ENCODE data around the gene ADCY10. TPM values are rescaled to one million over a fixed set of nuclear protein-coding genes. Genes with fewer than 3 reads are reported as not detected.

Gene ADCY10
- total RNA-seq, 6 donors from 2014 or later = 0.11 to 0.49 (median 0.18) TPM; not detected in 2

DNA sequence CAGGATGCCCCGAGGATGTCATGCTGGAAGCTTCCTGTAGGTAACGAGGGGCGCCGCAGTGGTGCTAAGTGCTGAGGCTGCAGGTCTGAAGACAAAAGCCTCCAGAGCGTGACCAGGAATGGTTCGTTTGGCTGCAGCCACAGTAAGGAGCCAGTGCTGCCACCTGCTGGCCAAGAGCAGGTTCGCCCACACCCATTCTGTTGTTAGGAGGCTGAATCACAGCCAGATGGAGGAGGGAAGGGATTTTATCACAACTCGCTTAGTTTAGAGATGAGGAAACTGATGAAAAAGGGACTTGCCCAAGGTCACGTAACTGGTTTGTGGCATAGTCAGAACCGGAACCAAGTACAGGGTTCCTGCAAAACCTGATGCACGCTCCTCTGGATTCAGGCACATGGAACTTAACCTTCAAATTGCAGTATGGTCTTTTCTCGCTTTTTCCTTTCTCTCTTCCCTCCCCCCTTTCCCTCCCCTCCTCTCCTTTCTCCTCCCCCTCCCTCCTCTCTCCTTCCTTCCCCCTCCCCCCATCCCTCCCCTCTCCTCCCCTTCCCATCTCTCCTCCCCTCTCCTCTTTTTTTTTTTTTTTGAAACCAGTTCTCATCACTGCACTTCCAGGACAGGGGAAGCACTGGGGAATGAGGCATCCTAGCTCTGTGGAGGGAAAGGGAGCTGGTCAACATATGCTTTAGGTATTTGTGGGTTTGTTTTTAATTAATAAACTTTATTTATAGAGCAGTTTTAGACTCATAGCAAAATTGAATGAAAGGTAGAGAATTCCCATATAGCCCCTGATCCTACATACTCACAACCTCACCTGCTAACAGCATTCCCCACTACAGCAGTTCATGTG lies 110.4 kb downstream of the ADCY10 start:
- peak; percentile 97 for ATAC-seq (ENCODE audit: low FRiP score in 2 of 2)
- 7% methylated on average over 11 to 12 of the region's 12 CpGs for WGBS, 2 donors

DNA sequence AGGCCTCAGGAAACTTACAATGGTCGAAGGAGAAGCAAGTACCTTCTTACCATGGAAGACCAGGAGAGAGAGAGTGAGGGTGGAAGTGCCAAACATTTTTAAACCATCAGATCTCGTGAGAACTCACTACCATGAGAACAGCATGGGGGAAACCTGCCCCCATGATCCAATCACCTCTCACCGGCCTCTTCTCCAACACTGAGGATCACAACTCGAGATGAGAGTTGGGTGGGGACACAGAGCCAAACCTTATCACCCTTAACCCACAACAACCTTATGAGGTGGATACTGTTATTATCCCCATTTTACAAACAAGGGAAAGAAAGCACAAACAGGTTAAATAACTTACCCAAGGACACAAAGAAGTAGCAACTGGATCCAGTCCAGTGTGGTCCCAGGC lies 111.7 kb downstream of the ADCY10 start:
- WGBS, 2 donors = 86 to 92% methylated on average over 4 of the region's 4 CpGs
- Histone ChIP-seq H3K9me3 (no peaks in the 10 kb centered on the region), H3K27me3 (no peaks in the 10 kb centered on the region), H3K4me3 (no peak overlapping the region), H3K27ac (no peak overlapping the region), H3K4me1 (peaks cover 12 to 23% (median 20%) of the 10 kb centered on the region in 4 donors), H3K36me3 (no peaks in the 10 kb centered on the region)
- TF ChIP-seq POLR2A (IDR thresholded peaks at IDR 0.05) (no peak), POLR2AphosphoS5 (IDR thresholded peaks at IDR 0.05) (no peak), EP300 (IDR thresholded peaks at IDR 0.05) (no peak)
- TF ChIP-seq, protein P1, sequence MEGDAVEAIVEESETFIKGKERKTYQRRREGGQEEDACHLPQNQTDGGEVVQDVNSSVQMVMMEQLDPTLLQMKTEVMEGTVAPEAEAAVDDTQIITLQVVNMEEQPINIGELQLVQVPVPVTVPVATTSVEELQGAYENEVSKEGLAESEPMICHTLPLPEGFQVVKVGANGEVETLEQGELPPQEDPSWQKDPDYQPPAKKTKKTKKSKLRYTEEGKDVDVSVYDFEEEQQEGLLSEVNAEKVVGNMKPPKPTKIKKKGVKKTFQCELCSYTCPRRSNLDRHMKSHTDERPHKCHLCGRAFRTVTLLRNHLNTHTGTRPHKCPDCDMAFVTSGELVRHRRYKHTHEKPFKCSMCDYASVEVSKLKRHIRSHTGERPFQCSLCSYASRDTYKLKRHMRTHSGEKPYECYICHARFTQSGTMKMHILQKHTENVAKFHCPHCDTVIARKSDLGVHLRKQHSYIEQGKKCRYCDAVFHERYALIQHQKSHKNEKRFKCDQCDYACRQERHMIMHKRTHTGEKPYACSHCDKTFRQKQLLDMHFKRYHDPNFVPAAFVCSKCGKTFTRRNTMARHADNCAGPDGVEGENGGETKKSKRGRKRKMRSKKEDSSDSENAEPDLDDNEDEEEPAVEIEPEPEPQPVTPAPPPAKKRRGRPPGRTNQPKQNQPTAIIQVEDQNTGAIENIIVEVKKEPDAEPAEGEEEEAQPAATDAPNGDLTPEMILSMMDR (IDR thresholded peaks at IDR 0.05) = no peak
- ATAC-seq (ENCODE audit: low FRiP score in 2 of 2) (no peak), DNase-seq (no peak)

More for the DNA sequence above, 110.4 kb downstream of the ADCY10 start:
- Histone ChIP-seq H3K9me3 (no peaks in the 10 kb centered on the region), H3K27me3 (no peaks in the 10 kb centered on the region), H3K4me1 (peaks cover 7 to 19% (median 13%) of the 10 kb centered on the region in 4 donors), H3K36me3 (no peaks in the 10 kb centered on the region), H3K27ac (no peak overlapping the region), H3K4me3 (no peak overlapping the region)
- DNase-seq = peak; percentile 51 to 96
- TF ChIP-seq POLR2AphosphoS5 (IDR thresholded peaks at IDR 0.05) (peak; percentile 52 to 63), EP300 (IDR thresholded peaks at IDR 0.05) (no peak), POLR2A (IDR thresholded peaks at IDR 0.05) (no peak)
- TF ChIP-seq, protein P1 (IDR thresholded peaks at IDR 0.05) = peak; percentile 93 to 96 (median 94)

DNA sequence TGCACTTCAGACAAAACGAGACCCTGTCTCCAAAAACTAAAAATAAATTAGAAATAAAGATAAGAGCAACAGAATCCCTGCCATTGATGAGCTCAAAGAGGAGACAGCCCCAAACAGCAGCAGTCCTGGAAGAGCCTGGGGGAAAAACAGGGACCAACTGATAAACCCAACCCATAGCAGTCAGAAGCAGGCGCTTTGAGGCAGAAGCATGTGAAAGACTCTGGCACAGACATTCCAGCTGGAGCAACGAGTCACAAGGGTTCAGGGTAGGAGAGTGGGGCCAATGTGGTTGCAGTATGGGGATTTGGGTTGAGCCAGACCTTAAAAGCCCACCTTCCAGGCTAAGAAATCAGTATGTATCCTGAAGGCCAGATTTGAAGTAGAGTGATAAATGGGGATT lies 113.7 kb downstream of the ADCY10 start:
- Histone ChIP-seq H3K36me3 (no peaks in the 10 kb centered on the region), H3K4me3 (no peak overlapping the region), H3K9me3 (no peaks in the 10 kb centered on the region), H3K27ac (no peak overlapping the region), H3K4me1 (peaks cover 31 to 41% (median 34%) of the 10 kb centered on the region in 4 donors), H3K27me3 (no peaks in the 10 kb centered on the region)
- ATAC-seq (ENCODE audit: low FRiP score in 2 of 2) (no peak), DNase-seq (no peak)
- TF ChIP-seq POLR2AphosphoS5 (IDR thresholded peaks at IDR 0.05) (no peak), POLR2A (IDR thresholded peaks at IDR 0.05) (no peak), EP300 (IDR thresholded peaks at IDR 0.05) (no peak)
- TF ChIP-seq, protein P1 (IDR thresholded peaks at IDR 0.05) = no peak
- WGBS, 2 donors = 81 to 87% methylated on average over 3 of the region's 3 CpGs

DNA sequence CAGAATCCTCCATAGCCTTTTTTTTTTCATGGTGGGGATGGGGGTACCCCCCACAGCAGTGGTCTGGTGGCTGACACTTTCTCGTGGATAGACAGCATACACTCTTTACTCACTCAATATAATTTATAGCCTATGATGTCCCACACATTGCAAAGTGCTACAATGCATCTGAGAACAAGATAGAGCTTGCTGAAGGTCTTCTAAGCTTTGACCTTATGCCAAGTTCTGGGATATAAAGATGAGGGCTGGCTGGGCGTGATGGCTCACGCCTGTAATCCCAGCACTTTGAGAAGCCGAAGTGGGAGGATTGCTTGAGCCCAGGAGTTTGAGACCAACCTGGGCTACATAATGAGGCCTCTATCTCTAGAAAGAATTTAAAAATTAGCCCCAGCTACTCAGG lies 114.2 kb downstream of the ADCY10 start:
- no peaks in the 10 kb centered on the region for H3K36me3 ChIP-seq
- no peak for DNase-seq
- TF ChIP-seq, protein P1 (IDR thresholded peaks at IDR 0.05) = no peak
- TF ChIP-seq EP300 (IDR thresholded peaks at IDR 0.05) (no peak), POLR2AphosphoS5 (IDR thresholded peaks at IDR 0.05) (no peak), POLR2A (IDR thresholded peaks at IDR 0.05) (no peak)
- peaks cover 31 to 36% (median 32%) of the 10 kb centered on the region in 4 donors for H3K4me1 ChIP-seq
- no peak overlapping the region for H3K4me3 ChIP-seq
- no peaks in the 10 kb centered on the region for H3K27me3 ChIP-seq
- 43 to 81% methylated on average over 4 of the region's 4 CpGs for WGBS, 2 donors
- H3K9me3 ChIP-seq = no peaks in the 10 kb centered on the region
- H3K27ac ChIP-seq = no peak overlapping the region
- ATAC-seq (ENCODE audit: low FRiP score in 2 of 2) = no peak
